Gastroesophageal sphincter (tissue), 3 donors: Measurements from ENCODE around the gene ABHD14A.

Source experiments
- EP300 ChIP-seq: sonication (generic); formaldehyde crosslinking; IDR thresholded peaks from one replicate; pipeline ENCODE4 v1.6.1; 2017; ENCODE audit warnings: antibody characterized with exemption, mild to moderate bottlenecking
- POLR2A ChIP-seq, 2 donors: fragments of 450-650 bp; IDR thresholded peaks; one replicate each; pipeline ENCODE4 v1.6.1; 2017; ENCODE audit warnings: antibody characterized with exemption in 2 of 2, mild to moderate bottlenecking in 2 of 2, moderate library complexity in 1 of 2
- TF ChIP-seq, protein P1 (sequence below), 4 experiments: fragments of 200-600 bp in 2 of 4; fragments of 450-650 bp in 2 of 4; sonication (generic) in 1 of 4; IDR thresholded peaks; one replicate each; pipeline ENCODE4 v1.5.1; 2017 to 2019; ENCODE audit warnings: antibody characterized with exemption in 4 of 4, mild to moderate bottlenecking in 2 of 4, moderate library complexity in 2 of 4

DNA sequence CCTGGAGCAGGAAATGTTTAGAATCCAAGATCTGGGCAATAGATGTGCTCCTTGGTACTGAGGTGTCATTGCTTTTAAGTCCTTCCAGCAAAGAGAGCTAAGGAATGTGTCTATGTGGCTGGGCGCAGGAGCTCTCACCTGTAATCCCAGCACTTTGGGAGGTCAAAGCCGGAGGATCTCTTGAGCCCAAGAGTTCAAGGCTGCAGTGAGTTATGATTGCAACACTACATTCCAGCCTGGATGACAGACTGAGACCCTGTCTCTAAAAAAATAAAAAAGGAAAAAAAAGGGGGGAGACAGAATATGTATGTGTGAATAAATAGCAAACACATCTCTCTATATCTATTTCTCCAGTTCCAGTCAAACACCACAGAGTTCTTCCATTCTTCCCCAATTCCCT, 24.0 kb upstream of the ABHD14A start:
- TF ChIP-seq POLR2A (IDR thresholded peaks at IDR 0.05) (no peak), EP300 (no peak)
- TF ChIP-seq, protein P1, sequence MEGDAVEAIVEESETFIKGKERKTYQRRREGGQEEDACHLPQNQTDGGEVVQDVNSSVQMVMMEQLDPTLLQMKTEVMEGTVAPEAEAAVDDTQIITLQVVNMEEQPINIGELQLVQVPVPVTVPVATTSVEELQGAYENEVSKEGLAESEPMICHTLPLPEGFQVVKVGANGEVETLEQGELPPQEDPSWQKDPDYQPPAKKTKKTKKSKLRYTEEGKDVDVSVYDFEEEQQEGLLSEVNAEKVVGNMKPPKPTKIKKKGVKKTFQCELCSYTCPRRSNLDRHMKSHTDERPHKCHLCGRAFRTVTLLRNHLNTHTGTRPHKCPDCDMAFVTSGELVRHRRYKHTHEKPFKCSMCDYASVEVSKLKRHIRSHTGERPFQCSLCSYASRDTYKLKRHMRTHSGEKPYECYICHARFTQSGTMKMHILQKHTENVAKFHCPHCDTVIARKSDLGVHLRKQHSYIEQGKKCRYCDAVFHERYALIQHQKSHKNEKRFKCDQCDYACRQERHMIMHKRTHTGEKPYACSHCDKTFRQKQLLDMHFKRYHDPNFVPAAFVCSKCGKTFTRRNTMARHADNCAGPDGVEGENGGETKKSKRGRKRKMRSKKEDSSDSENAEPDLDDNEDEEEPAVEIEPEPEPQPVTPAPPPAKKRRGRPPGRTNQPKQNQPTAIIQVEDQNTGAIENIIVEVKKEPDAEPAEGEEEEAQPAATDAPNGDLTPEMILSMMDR (IDR thresholded peaks at IDR 0.05): no peak
